Esophagus squamous epithelium (tissue), 4 donors: Measurements from ENCODE around the gene FNTB.

Source experiments
- POLR2A ChIP-seq, 4 donors: fragments of 450-650 bp; IDR thresholded peaks; one replicate each; pipeline ENCODE4 v1.6.1; 2017; ENCODE audit warnings: antibody characterized with exemption in 4 of 4, mild to moderate bottlenecking in 4 of 4, moderate library complexity in 3 of 4
- TF ChIP-seq, protein P1 (sequence below), 6 experiments: fragments of 450-650 bp in 4 of 6; fragments of 200-600 bp in 2 of 6; sonication (generic) in 2 of 6; IDR thresholded peaks; one replicate each; pipeline ENCODE4 v1.5.1; 2016 to 2019; ENCODE audit warnings: antibody characterized with exemption in 6 of 6, mild to moderate bottlenecking in 4 of 6, moderate library complexity in 4 of 6

DNA sequence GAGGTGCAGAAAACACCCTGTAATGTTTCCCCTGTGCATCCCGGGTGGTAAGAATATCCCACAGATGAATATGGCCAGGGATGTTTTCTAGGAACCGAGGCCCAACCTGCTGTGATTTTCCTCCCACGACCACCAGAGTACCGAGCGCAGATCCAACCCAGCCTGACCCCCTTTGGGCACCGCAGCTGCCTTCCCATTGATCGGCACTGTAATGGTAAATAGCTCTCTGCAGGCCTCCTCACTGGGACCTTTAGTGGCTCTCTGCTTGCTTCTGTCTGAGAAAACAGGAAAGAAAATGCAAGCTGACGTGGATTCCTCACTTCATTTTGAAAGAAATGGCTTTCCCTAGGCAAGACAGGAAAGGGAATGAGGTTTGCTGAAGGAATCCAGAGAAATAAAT lies 12.1 kb upstream of the FNTB start:
- TF ChIP-seq, protein P1, sequence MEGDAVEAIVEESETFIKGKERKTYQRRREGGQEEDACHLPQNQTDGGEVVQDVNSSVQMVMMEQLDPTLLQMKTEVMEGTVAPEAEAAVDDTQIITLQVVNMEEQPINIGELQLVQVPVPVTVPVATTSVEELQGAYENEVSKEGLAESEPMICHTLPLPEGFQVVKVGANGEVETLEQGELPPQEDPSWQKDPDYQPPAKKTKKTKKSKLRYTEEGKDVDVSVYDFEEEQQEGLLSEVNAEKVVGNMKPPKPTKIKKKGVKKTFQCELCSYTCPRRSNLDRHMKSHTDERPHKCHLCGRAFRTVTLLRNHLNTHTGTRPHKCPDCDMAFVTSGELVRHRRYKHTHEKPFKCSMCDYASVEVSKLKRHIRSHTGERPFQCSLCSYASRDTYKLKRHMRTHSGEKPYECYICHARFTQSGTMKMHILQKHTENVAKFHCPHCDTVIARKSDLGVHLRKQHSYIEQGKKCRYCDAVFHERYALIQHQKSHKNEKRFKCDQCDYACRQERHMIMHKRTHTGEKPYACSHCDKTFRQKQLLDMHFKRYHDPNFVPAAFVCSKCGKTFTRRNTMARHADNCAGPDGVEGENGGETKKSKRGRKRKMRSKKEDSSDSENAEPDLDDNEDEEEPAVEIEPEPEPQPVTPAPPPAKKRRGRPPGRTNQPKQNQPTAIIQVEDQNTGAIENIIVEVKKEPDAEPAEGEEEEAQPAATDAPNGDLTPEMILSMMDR (IDR thresholded peaks at IDR 0.05): no peak
- no peak for TF ChIP-seq POLR2A (IDR thresholded peaks at IDR 0.05)
